ENCODE results near the gene MAPK10. TPM values are rescaled to one million over a fixed set of nuclear protein-coding genes. Genes with fewer than 3 reads are reported as not detected.
"Not testable (repeated sequence)": the region's sequence is repeated elsewhere in the genome, so short reads cannot be mapped to it uniquely, and the experiment has no call there.

MAPK10 gene
- total RNA-seq, 4 donors from 2014 or later, result 1.7 to 8.6 (median 4.4) TPM

DNA sequence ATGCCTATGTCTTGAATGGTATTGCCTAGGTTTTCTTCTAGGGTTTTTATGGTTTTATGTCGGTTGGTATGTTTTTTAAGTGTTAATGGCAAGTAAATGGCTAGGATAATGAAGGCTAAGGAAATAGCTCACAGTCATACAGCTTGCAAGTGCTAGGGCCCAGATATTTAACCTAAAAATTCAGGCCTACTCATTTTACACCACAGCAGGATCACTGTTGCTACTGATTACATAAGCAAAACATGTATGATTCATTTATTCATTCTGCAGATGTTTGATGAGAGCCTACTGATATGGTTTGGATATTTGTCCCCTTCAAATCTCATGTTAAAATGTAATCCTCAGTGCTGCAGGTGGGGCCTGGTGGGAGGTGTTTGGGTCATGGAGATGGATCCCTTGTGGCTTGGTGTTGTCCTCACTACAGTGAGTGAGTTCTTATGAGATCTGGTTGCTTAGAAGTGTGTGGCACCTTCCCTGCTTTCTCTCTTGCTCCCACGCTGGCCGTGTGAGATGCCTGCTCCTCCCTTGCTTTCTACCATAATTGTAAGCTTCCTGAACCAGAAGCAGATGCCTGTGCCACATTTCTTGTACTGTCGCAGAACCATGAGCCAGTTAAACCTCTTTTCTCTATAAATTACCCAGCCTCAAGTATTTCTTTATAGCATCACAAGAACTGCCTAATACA lies 175.5 kb downstream of the MAPK10 start:
- TF ChIP-seq POLR2A (IDR thresholded peaks at IDR 0.05) (no peak), CTCF (IDR thresholded peaks at IDR 0.05) (no peak)
- Histone ChIP-seq H3K36me3 (no peaks in the 10 kb centered on the region), H3K9me3 (peaks cover 0 to 7% (median 7%) of the 10 kb centered on the region in 3 donors), H3K4me3 (no peak overlapping the region), H3K27me3 (no peaks in the 10 kb centered on the region), H3K27ac (no peak overlapping the region), H3K4me1 (no peaks in the 10 kb centered on the region)
- DNase-seq, result no peak
- 85 to 93% methylated on average over 4 of the region's 4 CpGs for WGBS, 2 donors
- intact Hi-C loops (cut with DNase I), result no loop called here

GRCh38 chr4:86181585-86181984 lies 178.3 kb downstream of the MAPK10 start:
- no peak overlapping the region for H3K27ac ChIP-seq
- 83 to 90% methylated on average over 1 of the region's 1 CpG for WGBS, 2 donors
- no peaks in the 10 kb centered on the region for H3K4me1 ChIP-seq
- no peak for DNase-seq
- peaks cover 0 to 4% (median 0%) of the 10 kb centered on the region in 3 donors for H3K9me3 ChIP-seq
- TF ChIP-seq CTCF (IDR thresholded peaks at IDR 0.05), result no peak
- no peak for TF ChIP-seq POLR2A (IDR thresholded peaks at IDR 0.05)
- H3K4me3 ChIP-seq, result no peak overlapping the region
- H3K36me3 ChIP-seq, result no peaks in the 10 kb centered on the region
- H3K27me3 ChIP-seq, result no peaks in the 10 kb centered on the region
- intact Hi-C loops (cut with DNase I), result no loop called here

DNA sequence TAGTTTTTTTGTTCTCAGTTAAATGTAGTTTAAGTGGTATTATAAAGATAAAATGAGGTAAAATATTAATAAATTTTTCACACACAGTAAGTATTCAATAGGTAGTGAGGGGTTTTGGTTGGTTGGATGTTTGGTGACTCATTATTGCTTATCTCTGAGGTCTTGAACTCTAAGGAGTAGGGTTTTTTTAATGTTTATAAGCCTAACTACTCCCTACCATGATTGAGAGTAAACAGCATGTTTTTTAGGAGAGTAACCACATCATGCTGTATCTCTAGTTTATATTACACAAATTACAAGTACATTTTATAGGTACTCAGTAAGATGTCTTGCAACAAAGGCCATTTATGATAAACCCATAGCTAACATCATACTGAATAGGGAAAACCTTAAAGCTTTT lies 181.6 kb downstream of the MAPK10 start:
- Histone ChIP-seq H3K4me3 (no peak overlapping the region), H3K4me1 (no peaks in the 10 kb centered on the region), H3K9me3 (peaks cover 0 to 4% (median 0%) of the 10 kb centered on the region in 3 donors), H3K27me3 (no peaks in the 10 kb centered on the region), H3K36me3 (no peaks in the 10 kb centered on the region), H3K27ac (no peak overlapping the region)
- TF ChIP-seq POLR2A (IDR thresholded peaks at IDR 0.05) (no peak), CTCF (IDR thresholded peaks at IDR 0.05) (no peak)
- DNase-seq, result no peak
- intact Hi-C loops (cut with DNase I), result no loop called here

DNA sequence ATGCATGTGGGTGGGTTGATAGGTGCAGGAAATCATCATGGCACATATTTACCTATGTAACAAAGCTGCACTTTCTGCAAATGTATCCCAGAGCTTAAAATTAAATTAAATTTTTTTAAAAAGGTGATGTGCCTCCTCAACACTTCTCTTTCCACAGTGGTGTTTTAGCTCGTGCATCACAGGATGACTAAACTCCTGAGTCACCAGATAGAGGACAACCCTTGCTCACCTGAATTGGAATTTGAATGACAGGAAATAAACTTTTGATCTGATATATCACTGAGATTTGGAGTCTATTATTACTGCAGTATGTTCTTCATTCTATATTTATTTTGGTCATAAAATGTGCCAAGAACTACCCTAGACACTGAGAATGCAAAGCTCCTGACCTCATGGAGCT lies 185.3 kb downstream of the MAPK10 start:
- DNase-seq, result no peak
- H3K27ac ChIP-seq, result no peak overlapping the region
- H3K4me3 ChIP-seq, result no peak overlapping the region
- intact Hi-C loops (cut with DNase I), result no loop called here
- no peak for TF ChIP-seq CTCF (IDR thresholded peaks at IDR 0.05)
- TF ChIP-seq POLR2A (IDR thresholded peaks at IDR 0.05), result no peak
- H3K36me3 ChIP-seq, result no peaks in the 10 kb centered on the region
- peaks cover 0 to 3% (median 0%) of the 10 kb centered on the region in 3 donors for H3K9me3 ChIP-seq
- WGBS, 2 donors, result 47 to 53% methylated on average over 1 of the region's 1 CpG
- no peaks in the 10 kb centered on the region for H3K27me3 ChIP-seq
- H3K4me1 ChIP-seq, result no peaks in the 10 kb centered on the region

- intact Hi-C loops (cut with DNase I); H3K4me1 ChIP-seq; H3K9me3 ChIP-seq; H3K27ac ChIP-seq; DNase-seq; H3K27me3 ChIP-seq; H3K36me3 ChIP-seq; H3K4me3 ChIP-seq: not testable (repeated sequence)
- WGBS, 2 donors, result 95 to 100% methylated on average over 1 to 4 of the region's 10 CpGs
These were observed 191.5 kb downstream of the MAPK10 start for GRCh38 chr4:86168335-86168734.

DNA sequence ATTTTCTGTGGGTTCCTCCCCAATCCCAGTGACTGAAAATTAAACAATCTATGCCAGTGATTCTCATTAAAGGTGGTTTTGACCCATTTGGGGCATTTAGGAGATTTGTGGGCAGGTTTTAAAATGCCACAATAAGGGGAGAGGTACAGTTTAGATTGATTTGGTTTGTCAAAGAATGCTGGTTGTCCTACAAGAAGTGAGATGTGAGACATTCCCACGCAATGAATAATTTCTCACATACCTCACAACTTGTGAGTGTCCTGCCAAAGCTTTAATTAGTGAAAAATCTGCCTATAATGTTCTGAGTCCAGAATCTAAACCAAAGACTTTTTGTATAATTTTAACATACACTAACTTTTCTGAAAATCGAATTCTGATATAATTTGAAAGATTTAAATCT lies 199.4 kb downstream of the MAPK10 start:
- no peak for DNase-seq
- Histone ChIP-seq H3K4me3 (no peak overlapping the region), H3K27me3 (no peaks in the 10 kb centered on the region), H3K9me3 (no peaks in the 10 kb centered on the region), H3K4me1 (no peaks in the 10 kb centered on the region), H3K36me3 (no peaks in the 10 kb centered on the region), H3K27ac (no peak overlapping the region)
- TF ChIP-seq POLR2A (IDR thresholded peaks at IDR 0.05) (no peak), CTCF (IDR thresholded peaks at IDR 0.05) (no peak)
- intact Hi-C loops (cut with DNase I), result no loop called here
- WGBS, 2 donors, result 59 to 79% methylated on average over 2 of the region's 2 CpGs
